H1 (cell line): Measurements from ENCODE around the gene CRABP1. TPM values are rescaled to one million over a fixed set of nuclear protein-coding genes. Genes with fewer than 3 reads are reported as not detected.

Experiments used
- CTCF ChIA-PET: fragments of 300-600 bp; sonication (Branson Sonifier 250); formaldehyde crosslinking; loops from one replicate; lab custom pipeline; 2021; ENCODE audit not compliant: partially characterized antibody; lab: Charles Lee
- POLR2A ChIA-PET: fragments of 300-600 bp; sonication (Branson Sonifier 250); formaldehyde crosslinking; loops from one replicate; lab custom pipeline; 2021; ENCODE audit warnings: inconsistent platforms; ENCODE audit not compliant: partially characterized antibody; lab: Charles Lee
- DNase-seq, 2 experiments: peaks; one replicate each; pipeline versions ENCODE4 v3.0.0 to v3.0.0-alpha.2; 2010 to 2022; ENCODE audit warnings: low spot score in 2 of 2, low read depth in 1 of 2, mixed read lengths in 1 of 2
- FAIRE-seq: peaks from 2 replicates; lab custom pipeline; 2011; peaks lifted over from hg19 to GRCh38; lab: Jason Lieb, UNC
- H2AFZ ChIP-seq: 2 replicates; pipeline ENCODE4 v1.8.1; 2012; ENCODE audit warnings: low read length, inconsistent platforms
- H2AK5ac ChIP-seq: 2 replicates; pipeline ENCODE4 v1.6.1; 2013; ENCODE audit warnings: low read depth, low read length
- H2BK120ac ChIP-seq: replicated peaks from 2 replicates; pipeline ENCODE3; 2013; ENCODE audit warnings: low read depth, low read length, inconsistent platforms
- H2BK12ac ChIP-seq: 2 replicates; pipeline ENCODE4 v1.6.1; 2013; ENCODE audit warnings: low read depth, low read length
- H2BK15ac ChIP-seq: 2 replicates; pipeline ENCODE4 v1.6.1; 2013; ENCODE audit warnings: low read length
- H2BK20ac ChIP-seq: 2 replicates; pipeline ENCODE4 v1.6.1; 2013; ENCODE audit warnings: low read length
- H2BK5ac ChIP-seq: 2 replicates; pipeline ENCODE4 v1.6.1; 2013; ENCODE audit warnings: low read depth, low read length
- H3K14ac ChIP-seq: 2 replicates; pipeline ENCODE4 v1.6.1; 2013; ENCODE audit warnings: inconsistent platforms; ENCODE audit not compliant: insufficient read length
- H3K18ac ChIP-seq: 2 replicates; pipeline ENCODE4 v1.6.1; 2013; ENCODE audit warnings: low read length; ENCODE audit errors: extremely low read depth
- H3K23ac ChIP-seq: 2 replicates; pipeline ENCODE4 v1.6.1; 2013; ENCODE audit warnings: inconsistent platforms; ENCODE audit not compliant: insufficient read length
- H3K23me2 ChIP-seq: 2 replicates; pipeline ENCODE4 v1.6.1; 2013; ENCODE audit warnings: low read depth, low read length
- H3K27ac ChIP-seq: 2 replicates; pipeline ENCODE4 v1.6.1; 2011; ENCODE audit warnings: low read depth, low read length, inconsistent platforms
- H3K27me3 ChIP-seq, 4 experiments: replicated peaks in 1 of 4; 1 replicate in 1 of 4; 2 replicates in 3 of 4; pipeline versions ENCODE4 v1.6.1 to v1.8.1; 2011 to 2013; ENCODE audit warnings: low read length in 3 of 4, mild to moderate bottlenecking in 3 of 4, inconsistent platforms in 2 of 4, mixed read lengths in 2 of 4, moderate library complexity in 1 of 4; ENCODE audit not compliant: control insufficient read depth in 3 of 4, insufficient read depth in 3 of 4; ENCODE audit errors: extremely low read depth in 1 of 4
- H3K36me3 ChIP-seq, 4 experiments: 2 replicates each; pipeline versions ENCODE4 v1.6.1 to v1.8.1; 2011 to 2013; ENCODE audit warnings: mild to moderate bottlenecking in 4 of 4, low read length in 3 of 4, moderate library complexity in 2 of 4, control low read depth in 1 of 4, inconsistent platforms in 1 of 4; ENCODE audit not compliant: insufficient read depth in 4 of 4, control insufficient read depth in 2 of 4
- H3K4ac ChIP-seq: replicated peaks from 2 replicates; pipeline ENCODE3; 2013; ENCODE audit warnings: low read length, low read depth, mixed read lengths, inconsistent platforms; ENCODE audit not compliant: insufficient read length
- H3K4me1 ChIP-seq, 4 experiments: replicated peaks in 1 of 4; 1 replicate in 1 of 4; 2 replicates in 3 of 4; pipeline versions ENCODE4 v1.6.1 to v1.8.1; 2011 to 2013; ENCODE audit warnings: low read length in 3 of 4, inconsistent platforms in 2 of 4, mixed read lengths in 1 of 4; ENCODE audit not compliant: insufficient read depth in 4 of 4, control insufficient read depth in 3 of 4
- H3K4me2 ChIP-seq, 2 experiments: 2 replicates each; pipeline versions ENCODE4 v1.6.1 to v1.8.1; 2011 to 2013; ENCODE audit warnings: low read depth in 2 of 2, low read length in 2 of 2, control low read depth in 1 of 2, inconsistent platforms in 1 of 2, mild to moderate bottlenecking in 1 of 2; ENCODE audit not compliant: insufficient read depth in 1 of 2
- H3K4me3 ChIP-seq, 4 experiments: fragments of 200-600, 300-600 bp in 1 of 4; sonication (generic), shearing (Covaris generic), sonication (Bioruptor Twin) in 1 of 4; 2 replicates each; pipeline versions ENCODE4 v1.5.1 to v1.8.1; 2011 to 2016; ENCODE audit warnings: low read length in 4 of 4, low read depth in 3 of 4, control low read depth in 2 of 4, inconsistent platforms in 2 of 4, mild to moderate bottlenecking in 2 of 4, mixed read lengths in 1 of 4, moderate library complexity in 1 of 4; ENCODE audit not compliant: insufficient read depth in 2 of 4; ENCODE audit errors: extremely low read depth in 1 of 4
- H3K56ac ChIP-seq: replicated peaks from 2 replicates; pipeline ENCODE3; 2013; ENCODE audit warnings: low read depth, mild to moderate bottlenecking, mixed read lengths, low read length, inconsistent platforms; ENCODE audit not compliant: insufficient read length
- H3K79me1 ChIP-seq: 2 replicates; pipeline ENCODE4 v1.6.1; 2013; ENCODE audit warnings: low read depth, low read length, control low read depth
- H3K79me2 ChIP-seq, 2 experiments: 2 replicates each; pipeline versions ENCODE4 v1.6.1 to v1.8.1; 2012 to 2013; ENCODE audit warnings: low read length in 2 of 2, mild to moderate bottlenecking in 2 of 2, inconsistent platforms in 1 of 2; ENCODE audit not compliant: insufficient read depth in 2 of 2, control insufficient read depth in 1 of 2
- H3K9ac ChIP-seq, 4 experiments: replicated peaks in 1 of 4; 1 replicate in 1 of 4; 2 replicates in 3 of 4; pipeline versions ENCODE4 v1.6.1 to v1.8.1; 2011 to 2013; ENCODE audit warnings: low read depth in 3 of 4, low read length in 3 of 4, control low read depth in 2 of 4, mild to moderate bottlenecking in 2 of 4, moderate library complexity in 2 of 4, inconsistent platforms in 1 of 4; ENCODE audit errors: extremely low read depth in 1 of 4
- H3K9me3 ChIP-seq, 2 experiments: 2 replicates each; pipeline versions ENCODE4 v1.6.1 to v1.8.1; 2012 to 2013; ENCODE audit warnings: mild to moderate bottlenecking in 2 of 2, moderate library complexity in 2 of 2, control low read depth in 1 of 2, inconsistent platforms in 1 of 2, low read depth in 1 of 2, low read length in 1 of 2, mixed read lengths in 1 of 2; ENCODE audit not compliant: insufficient read depth in 2 of 2
- H4K20me1 ChIP-seq, 2 experiments: replicated peaks in 1 of 2; 2 replicates each; pipeline versions ENCODE3 to v1.8.1; 2011 to 2013; ENCODE audit warnings: inconsistent platforms in 2 of 2, low read length in 2 of 2, mild to moderate bottlenecking in 1 of 2; ENCODE audit not compliant: insufficient read depth in 2 of 2, control insufficient read depth in 1 of 2
- H4K5ac ChIP-seq: 2 replicates; pipeline ENCODE4 v1.6.1; 2013; ENCODE audit warnings: low read length, low read depth, mixed read lengths, inconsistent platforms; ENCODE audit not compliant: insufficient read length
- H4K8ac ChIP-seq: 2 replicates; pipeline ENCODE4 v1.8.0; 2013; ENCODE audit warnings: mild to moderate bottlenecking, moderate library complexity, low read length, inconsistent platforms; ENCODE audit not compliant: insufficient read depth; ENCODE audit errors: extremely low read depth
- H4K91ac ChIP-seq: replicated peaks from 2 replicates; pipeline ENCODE3; 2013; ENCODE audit warnings: low read length, mixed read lengths, inconsistent platforms; ENCODE audit not compliant: insufficient read length
- EGR1 ChIP-seq: IDR thresholded peaks from 2 replicates; pipeline ENCODE4 v1.6.1; 2011; ENCODE audit warnings: low read depth, low read length, borderline replicate concordance
- KDM5A ChIP-seq: fragments of 200-600 bp; IDR thresholded peaks from 2 replicates; pipeline ENCODE4 v1.7.1; 2012; ENCODE audit warnings: mild to moderate bottlenecking, low read length, inconsistent platforms, mixed read lengths
- RBBP5 ChIP-seq: IDR thresholded peaks from 2 replicates; pipeline ENCODE4 v1.7.1; 2012; ENCODE audit warnings: low read depth, mild to moderate bottlenecking, inconsistent platforms, low read length, moderate library complexity, borderline replicate concordance
- WGBS, 2 experiments: shearing (Covaris generic) in 1 of 2; methylation state at CpG; one replicate each; pipeline versions ENCODE4 v1.1.6 to v1.1.7; 2013 to 2015; ENCODE audit warnings: low lambda C conversion rate in 2 of 2, mixed read lengths in 2 of 2, inconsistent platforms in 1 of 2, low coverage in 1 of 2, missing lambda C conversion rate in 1 of 2; ENCODE audit not compliant: insufficient replicate concordance in 2 of 2, insufficient coverage in 1 of 2, insufficient read length in 1 of 2; ENCODE audit errors: extremely low coverage in 1 of 2, missing lambda C conversion rate in 1 of 2; 5-methylcytosine and 5-hydroxymethylcytosine counted together
- polyA plus RNA-seq, 7 experiments: library from polyadenylated mRNA; depleted of rRNA in 3 of 7; stranded (reverse) in 5 of 7; unstranded in 2 of 7; fragments of >200 nt in 5 of 7; fragments of 200-250 nt in 2 of 7; gene quantifications; 1 replicate in 5 of 7; 2 replicates in 1 of 7; 4 replicates in 1 of 7; pipeline versions ENCODE4 v1.2.1 to v1.2.3, GENCODE V29; 2011 to 2013; ENCODE audit warnings: missing spikeins in 2 of 7, mixed read lengths in 2 of 7
- total RNA-seq: library from RNA; stranded (reverse); fragmentation: NEBNext Ultra II Directional; extraction: Animal tissue kit (Norgen Biotek cat#: 25700); gene quantifications from 2 replicates; pipeline ENCODE4 v1.2.1, GENCODE V29; 2021

The CRABP1 gene
- total and polyA plus RNA-seq, 2 of the 8 experiments (the other 6 are each of a cell fraction or from before 2014, with no cell fraction given), result 385 to 655 TPM

GRCh38 chr15:78291698-78292097 lies 48.5 kb upstream of the CRABP1 start:
- Histone ChIP-seq H3K9me3 (no peaks in the 10 kb centered on the region), H3K4me1 (no peaks in the 10 kb centered on the region), H3K27ac (no peak overlapping the region), H4K91ac (no peak overlapping the region), H3K9ac (no peak overlapping the region), H3K23me2 (no peaks in the 10 kb centered on the region), H4K8ac (no peak overlapping the region), H3K36me3 (peaks cover 0 to 9% (median 4%) of the 10 kb centered on the region in 4 experiments; a peak in 5 of 8 replicates), H3K79me2 (no peaks in the 10 kb centered on the region), H2BK20ac (no peak overlapping the region), H3K14ac (no peak overlapping the region), H3K27me3 (no peaks in the 10 kb centered on the region), H3K23ac (no peak overlapping the region), H3K4ac (no peak overlapping the region), H2AFZ (no peak overlapping the region), H2BK120ac (no peak overlapping the region), H4K20me1 (peaks cover 0 to 2% of the 10 kb centered on the region in 2 experiments), H2BK5ac (no peak overlapping the region), H3K18ac (no peak overlapping the region), H2BK12ac (no peak overlapping the region), H2AK5ac (no peak overlapping the region), H3K4me3 (no peak overlapping the region), H3K79me1 (no peaks in the 10 kb centered on the region), H3K4me2 (no peak overlapping the region), H4K5ac (no peak overlapping the region), H2BK15ac (no peak overlapping the region), H3K56ac (no peak overlapping the region)
- CTCF ChIA-PET, result interaction anchor here (0.7 to 2.2 kb wide), 4 partner anchors 11 to 117 kb away, joined by 3 to 9 read pairs (median 4); no protein-coding TSS in a partner anchor
- WGBS, 2 experiments, result 100% methylated on average over 2 of the region's 2 CpGs; no CpG with 5 or more reads in 1 of the 2 experiments
- POLR2A ChIA-PET, result interaction anchor here (0.7 to 1.0 kb wide), 2 partner anchors 8 to 11 kb away, joined by 3 to 4 read pairs; partner anchors contain the start of gene SKIC8
- DNase-seq (no peak), FAIRE-seq (no peak)
- TF ChIP-seq RBBP5, result no peak
- no peak for TF ChIP-seq KDM5A
- no peak for TF ChIP-seq EGR1
